Stimulated activated CD8-positive, alpha-beta memory T cell treated with anti-CD3 and anti-CD28 coated beads, Interleukin-12 subunit alpha, Interleukin-12 subunit beta, amount 100 ng/mL, for 1 hour (primary cell): ENCODE data around the gene PDE6D.
"Not testable (repeated sequence)": the region's sequence is repeated elsewhere in the genome, so short reads cannot be mapped to it uniquely, and the experiment has no call there.

Source experiments
- DNase-seq: peaks from one replicate; pipeline ENCODE4 v3.0.0-alpha.2; 2020; ENCODE audit warnings: low read depth

The PDE6D gene

GRCh38 chr2:231769170-231770136 lies 11.6 kb downstream of the PDE6D start:
- DNase-seq: no peak

GRCh38 chr2:231765496-231765929 lies 15.6 kb downstream of the PDE6D start:
- DNase-seq: no peak

DNA sequence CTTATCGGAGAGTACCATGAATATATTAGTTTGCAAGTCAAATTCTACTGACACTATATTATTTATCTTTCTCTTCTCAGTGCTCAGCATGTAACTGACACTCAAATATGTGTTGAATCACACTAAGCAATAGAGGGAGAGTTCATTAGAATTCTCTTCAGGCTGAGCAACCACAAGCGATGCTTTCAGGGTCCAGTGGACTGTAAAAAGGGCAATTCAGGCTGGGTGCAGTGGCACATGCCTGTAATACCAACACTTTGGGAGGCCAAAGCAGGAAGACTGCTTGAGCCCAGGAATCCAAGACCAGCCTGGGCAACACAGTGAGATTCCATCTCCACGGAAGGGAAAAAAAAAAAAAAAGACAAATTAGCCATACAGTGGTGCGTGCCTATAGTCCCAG lies 16.3 kb downstream of the PDE6D start:
- DNase-seq: no peak

GRCh38 chr2:231764124-231764523 lies 17.0 kb downstream of the PDE6D start:
- DNase-seq: no peak

DNA sequence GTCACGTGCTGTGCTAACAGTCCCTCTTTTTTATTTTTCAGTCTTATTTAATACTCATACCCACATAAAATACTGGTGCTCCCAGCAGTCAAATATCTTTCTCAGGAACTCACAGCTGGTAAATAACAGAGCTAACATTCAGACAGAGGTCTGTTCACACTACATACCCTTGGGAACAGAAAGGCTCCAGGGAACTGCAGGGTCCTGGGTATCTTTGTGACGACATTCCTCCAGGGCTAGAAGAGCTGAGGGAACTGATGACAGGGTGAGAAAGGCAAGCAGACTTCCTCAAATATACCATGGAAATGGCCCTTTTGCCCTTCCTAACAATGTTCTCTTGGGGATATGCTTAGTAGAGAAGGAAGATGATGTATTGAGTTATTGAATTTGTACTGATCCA lies 19.3 kb downstream of the PDE6D start:
- DNase-seq: no peak

DNA sequence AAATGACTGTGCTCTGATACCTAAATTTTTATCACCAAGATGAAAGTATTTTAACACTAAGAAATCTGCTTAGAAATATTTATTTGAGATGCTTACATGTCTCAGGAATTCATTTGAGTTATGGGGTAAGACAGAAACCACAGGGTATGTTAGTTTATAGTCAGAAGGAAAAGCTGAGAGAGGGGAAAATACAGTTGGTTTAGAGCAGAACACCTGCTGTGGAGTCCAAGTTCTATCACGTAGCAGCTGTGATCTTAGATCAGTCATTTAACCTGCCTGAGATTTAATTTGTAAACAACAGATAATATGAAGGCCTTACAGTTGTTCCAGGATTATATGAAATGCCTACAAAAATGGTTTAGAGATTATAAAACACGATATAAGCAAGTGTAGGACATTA lies 29.0 kb downstream of the PDE6D start:
- no peak for DNase-seq

DNA sequence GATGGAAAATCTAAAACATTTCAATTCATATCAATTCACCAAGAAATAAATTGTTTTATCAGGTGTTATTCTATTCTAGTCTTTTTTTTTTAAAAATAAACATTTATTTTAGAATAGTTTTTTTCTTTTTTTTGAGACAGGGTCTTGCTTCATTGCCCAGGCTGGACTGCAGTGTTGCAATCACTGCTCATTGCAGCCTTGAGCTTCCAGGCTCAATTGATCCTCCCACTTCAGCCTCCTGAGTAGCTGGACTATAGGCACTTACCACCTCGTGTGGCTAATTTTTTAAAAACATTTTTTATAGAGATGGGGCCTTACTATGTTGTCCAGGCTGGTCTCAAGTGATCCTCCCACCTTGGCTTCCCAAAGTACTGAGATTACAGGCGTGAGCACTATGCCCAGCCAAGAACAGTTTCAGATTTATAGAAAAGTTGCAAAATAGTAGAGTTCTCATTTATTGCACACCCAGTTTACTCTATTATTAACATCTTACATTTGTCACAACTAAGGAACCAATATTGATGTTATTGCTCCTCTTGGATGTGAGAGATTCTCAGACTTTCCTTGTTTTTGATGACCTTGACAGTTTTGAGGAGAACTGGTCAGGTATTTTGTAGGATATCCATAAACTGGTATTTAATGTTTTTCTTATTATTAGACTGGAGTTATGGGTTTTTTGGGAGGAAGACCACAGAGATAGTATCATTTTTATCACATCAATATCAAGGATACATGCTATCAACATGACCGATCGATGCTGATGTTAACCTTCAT lies 29.9 kb downstream of the PDE6D start:
- DNase-seq: no peak

GRCh38 chr2:231749016-231749415 lies 32.1 kb downstream of the PDE6D start:
- not testable (repeated sequence) for DNase-seq

GRCh38 chr2:231748153-231748896 lies 32.8 kb downstream of the PDE6D start:
- not testable (repeated sequence) for DNase-seq

DNA sequence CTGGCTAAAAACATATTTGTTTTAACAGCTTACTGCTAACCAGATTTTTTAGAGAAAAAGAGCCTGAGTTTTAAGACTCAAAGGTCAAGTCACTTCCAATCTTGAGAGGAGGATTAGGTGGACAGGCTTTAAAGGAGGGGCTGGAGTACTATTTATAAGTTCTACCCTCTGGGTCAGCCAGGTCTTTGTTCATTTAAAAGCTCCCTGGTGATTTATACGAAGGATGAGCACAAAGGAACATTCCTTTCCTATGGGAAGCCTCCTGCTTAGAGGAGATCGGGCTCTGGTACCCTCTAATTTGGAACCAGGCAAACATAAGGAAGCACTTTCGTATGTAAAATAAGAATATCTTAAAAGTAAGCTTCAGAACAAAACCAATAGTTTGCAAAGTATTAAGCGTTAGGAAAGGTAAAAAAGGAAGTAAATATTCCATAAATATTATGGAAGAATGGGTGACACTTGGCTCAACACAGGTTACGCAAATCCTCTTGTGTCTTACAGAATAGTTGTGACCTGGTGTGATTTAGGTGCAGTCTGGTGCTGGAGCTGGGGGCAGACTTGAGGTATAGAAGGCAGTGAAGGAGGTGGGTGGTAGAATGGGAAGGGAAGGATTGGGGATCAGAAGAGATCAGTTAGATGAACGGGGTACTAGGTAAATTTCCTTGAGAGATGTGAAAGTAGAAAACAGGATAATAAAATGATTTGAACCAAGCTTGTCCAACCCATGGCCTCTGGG lies 35.6 kb downstream of the PDE6D start:
- no peak for DNase-seq

GRCh38 chr2:231743376-231744116 lies 37.5 kb downstream of the PDE6D start:
- DNase-seq: no peak

DNA sequence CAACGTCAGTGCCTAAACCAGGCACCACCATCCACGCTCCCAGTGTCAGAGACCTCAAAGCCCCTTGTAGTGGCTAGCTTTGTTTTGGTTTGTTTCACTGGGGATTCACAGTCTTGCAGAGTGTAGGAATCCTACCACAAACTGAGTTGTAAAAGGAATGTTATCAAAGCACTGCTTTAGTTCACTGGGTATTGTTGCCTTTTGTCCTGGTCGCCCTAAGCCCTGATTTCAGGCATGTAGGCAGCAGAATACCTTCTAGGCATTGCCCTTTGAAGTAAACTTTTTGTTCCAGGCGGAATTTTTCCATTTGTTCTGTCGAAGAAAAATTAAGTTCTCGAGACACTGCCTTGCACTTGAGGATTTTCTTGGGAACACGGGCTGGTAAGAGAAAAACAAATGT lies 43.3 kb downstream of the PDE6D start:
- no peak for DNase-seq

GRCh38 chr2:231732604-231733003 lies 48.5 kb downstream of the PDE6D start:
- DNase-seq: no peak

- DNase-seq: no peak
Measured at GRCh38 chr2:231727621-231728020, 53.5 kb downstream of the PDE6D start.

- no peak for DNase-seq
Measured at GRCh38 chr2:231726276-231726675, 54.8 kb downstream of the PDE6D start.

DNA sequence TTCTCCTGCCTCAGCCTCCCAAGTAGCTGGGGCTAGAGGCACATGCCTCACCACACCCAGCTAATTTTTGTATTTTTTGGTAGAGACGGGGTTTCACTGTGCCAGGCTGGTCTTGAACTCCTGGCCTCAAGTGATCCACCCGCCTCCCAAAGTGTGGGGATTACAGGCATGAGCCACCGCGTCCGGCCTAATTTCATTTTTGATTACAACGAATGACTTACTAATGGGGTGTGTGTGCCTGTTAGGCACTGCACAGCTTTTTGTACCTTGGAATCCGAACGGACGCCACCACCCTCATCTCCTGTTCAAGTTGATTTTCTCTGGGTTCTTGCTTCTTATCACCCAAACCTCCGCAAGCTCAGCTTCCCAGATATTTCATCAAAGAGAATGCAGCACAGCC lies 55.6 kb downstream of the PDE6D start:
- DNase-seq: no peak

DNA sequence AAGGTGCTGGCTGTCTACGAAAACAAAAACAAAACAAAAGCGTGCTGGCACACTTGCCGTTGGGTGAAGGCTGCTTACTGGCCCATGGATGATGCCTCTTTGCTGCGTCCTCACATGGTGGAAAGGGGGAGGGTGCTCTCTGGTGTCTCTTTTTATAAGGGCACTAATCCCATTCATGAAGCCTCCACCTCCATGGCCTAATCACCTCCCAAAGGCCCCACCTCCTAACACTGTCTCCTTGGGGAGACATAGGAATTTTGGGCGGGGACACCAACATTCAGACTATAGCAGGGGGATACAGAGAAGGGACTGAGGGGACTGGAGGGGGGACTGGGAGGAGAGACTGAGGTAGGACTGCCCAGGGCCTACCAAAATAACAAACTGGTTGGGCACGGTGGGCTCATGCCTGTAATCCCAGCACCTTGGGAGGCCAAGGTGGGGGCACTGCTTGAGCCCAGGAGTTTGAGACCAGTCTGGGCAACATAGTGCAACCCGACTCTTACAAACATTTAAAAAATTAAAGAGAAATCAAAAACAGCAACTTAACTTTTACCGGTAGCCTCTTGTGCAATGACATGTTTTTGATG lies 58.3 kb downstream of the PDE6D start:
- no peak for DNase-seq

DNA sequence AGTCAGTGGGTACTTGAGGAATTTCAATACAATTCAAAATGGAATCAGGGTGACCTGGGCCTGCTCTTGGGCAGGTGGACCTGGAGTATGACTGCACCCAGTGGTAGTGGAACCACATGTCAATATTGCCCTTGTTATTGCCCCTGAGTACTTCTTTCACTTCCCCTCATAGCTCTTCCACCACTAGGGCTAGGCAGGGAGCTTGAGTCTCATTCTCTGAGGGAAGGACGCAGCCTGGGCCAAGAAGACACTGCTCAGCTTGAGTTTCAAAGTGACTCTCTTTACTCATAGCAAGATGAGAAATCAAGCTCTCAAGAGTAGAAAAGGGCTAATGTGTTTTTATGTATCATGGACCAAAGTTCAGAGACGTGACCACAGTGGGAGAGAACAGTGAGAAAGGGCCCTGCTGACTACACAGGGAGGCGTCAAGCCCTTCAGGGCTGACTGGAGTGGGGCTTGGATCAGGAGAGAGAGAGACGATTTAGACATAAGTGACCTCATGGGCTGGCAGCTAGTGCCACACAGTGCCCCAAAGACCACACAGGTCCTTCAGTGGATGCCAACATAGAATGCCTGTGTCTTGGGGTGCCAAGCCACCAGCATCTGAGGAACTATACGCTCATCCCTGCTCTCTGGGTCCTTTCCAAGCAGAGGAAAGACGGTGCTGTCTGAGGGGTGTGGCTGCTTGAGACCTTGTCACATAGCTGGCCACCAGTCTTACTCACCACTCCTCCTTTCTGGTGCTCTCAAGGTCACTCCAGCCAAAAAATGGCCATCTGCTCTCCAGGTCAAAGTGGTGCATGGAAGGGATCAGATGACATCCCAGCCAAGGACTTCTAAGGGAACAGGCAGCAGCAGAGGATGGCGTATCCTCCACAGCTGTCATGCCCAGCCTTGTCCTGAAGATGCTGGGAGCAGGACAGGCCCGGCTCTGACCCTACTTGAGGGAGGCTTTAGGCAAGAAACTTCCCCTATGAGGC lies 59.8 kb downstream of the PDE6D start:
- no peak for DNase-seq

DNA sequence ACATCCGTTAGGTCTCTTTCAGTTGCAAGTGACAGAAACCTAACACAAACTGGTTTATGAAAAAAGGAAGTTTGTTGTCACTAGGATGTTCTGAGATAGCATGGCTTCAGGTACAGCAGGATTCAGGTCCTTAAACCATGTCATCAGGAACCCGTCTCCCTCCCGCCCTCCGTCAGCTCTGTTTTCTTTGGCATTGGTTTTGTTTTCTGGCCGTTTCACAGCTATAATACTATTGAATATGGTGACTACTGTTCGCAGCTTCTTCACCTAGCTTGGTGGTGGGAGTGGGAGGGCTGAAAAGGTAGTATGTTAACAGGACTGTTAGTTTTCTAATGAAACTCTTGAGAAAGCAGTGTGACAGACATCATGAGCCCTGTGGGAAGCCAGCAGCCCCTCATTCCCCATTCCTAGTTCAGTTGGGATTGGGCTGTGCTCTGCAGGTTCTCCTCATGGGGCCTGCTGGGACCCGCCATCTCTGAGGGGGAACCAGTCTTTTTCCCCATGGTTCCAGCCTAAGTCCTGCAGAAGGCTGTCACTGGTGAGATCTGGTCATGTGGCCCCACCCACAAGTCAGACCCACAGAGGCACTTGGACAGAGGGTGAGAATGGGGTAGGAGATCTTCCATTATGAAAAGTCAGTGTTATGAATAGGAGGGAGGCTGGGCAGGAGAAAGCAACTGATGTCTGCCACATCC lies 60.6 kb downstream of the PDE6D start:
- no peak for DNase-seq
